H9 (cell line): Measurements from ENCODE around the gene KIAA0930. TPM values are rescaled to one million over a fixed set of nuclear protein-coding genes. Genes with fewer than 3 reads are reported as not detected.

ENCODE experiments used
- DNase-seq: peaks from one replicate; pipeline ENCODE4 v3.0.0-alpha.2; 2017
- H2AFZ ChIP-seq: one replicate; pipeline ENCODE4 v1.6.1; 2013; ENCODE audit warnings: mild to moderate bottlenecking, low read length, control low read depth, moderate library complexity
- H2AK5ac ChIP-seq: 2 replicates; pipeline ENCODE4 v1.6.1; 2013; ENCODE audit warnings: low read length, control low read depth, mixed read lengths; ENCODE audit not compliant: insufficient read length
- H2BK120ac ChIP-seq: one replicate; pipeline ENCODE4 v1.6.1; 2013; ENCODE audit warnings: low read depth, mild to moderate bottlenecking, low read length, control low read depth, inconsistent platforms; ENCODE audit not compliant: poor library complexity, severe bottlenecking
- H2BK12ac ChIP-seq: 2 replicates; pipeline ENCODE4 v1.6.1; 2013; ENCODE audit warnings: low read length, control low read depth, mixed read lengths, low read depth; ENCODE audit not compliant: insufficient read length
- H2BK15ac ChIP-seq: 2 replicates; pipeline ENCODE4 v1.6.1; 2013; ENCODE audit warnings: low read depth, low read length, control low read depth
- H2BK20ac ChIP-seq: one replicate; pipeline ENCODE4 v1.6.1; 2013; ENCODE audit warnings: low read depth, mild to moderate bottlenecking, low read length, control low read depth, inconsistent platforms; ENCODE audit not compliant: poor library complexity, severe bottlenecking
- H2BK5ac ChIP-seq: 2 replicates; pipeline ENCODE4 v1.6.1; 2013; ENCODE audit warnings: low read length, control low read depth, mixed read lengths; ENCODE audit not compliant: insufficient read length
- H3K14ac ChIP-seq: 2 replicates; pipeline ENCODE4 v1.6.1; 2013; ENCODE audit warnings: low read length, control low read depth; ENCODE audit not compliant: insufficient read depth
- H3K18ac ChIP-seq: 2 replicates; pipeline ENCODE4 v1.6.1; 2013; ENCODE audit warnings: low read depth, mild to moderate bottlenecking, mixed read lengths, low read length, control low read depth; ENCODE audit not compliant: insufficient read length
- H3K23ac ChIP-seq: 2 replicates; pipeline ENCODE4 v1.6.1; 2013; ENCODE audit warnings: low read length, control low read depth, mixed read lengths, low read depth; ENCODE audit not compliant: insufficient read length
- H3K23me2 ChIP-seq: 2 replicates; pipeline ENCODE4 v1.6.1; 2013; ENCODE audit warnings: low read depth, mild to moderate bottlenecking, mixed read lengths, low read length, control low read depth; ENCODE audit not compliant: insufficient read length, poor library complexity, severe bottlenecking
- H3K27ac ChIP-seq: 2 replicates; pipeline ENCODE4 v1.5.1; 2013; ENCODE audit warnings: low read length, control low read depth, mixed read lengths, low read depth; ENCODE audit not compliant: insufficient read length
- H3K27me3 ChIP-seq: 2 replicates; pipeline ENCODE4 v1.6.1; 2013; ENCODE audit warnings: low read length, control low read depth, inconsistent platforms; ENCODE audit not compliant: insufficient read depth
- H3K4ac ChIP-seq: 2 replicates; pipeline ENCODE4 v1.6.1; 2013; ENCODE audit warnings: low read depth, mild to moderate bottlenecking, control low read depth, inconsistent platforms, low read length, moderate library complexity
- H3K4me1 ChIP-seq: 2 replicates; pipeline ENCODE4 v1.6.1; 2013; ENCODE audit warnings: low read length, control low read depth, inconsistent platforms; ENCODE audit not compliant: insufficient read depth
- H3K4me2 ChIP-seq: 2 replicates; pipeline ENCODE4 v1.6.1; 2013; ENCODE audit warnings: low read length, control low read depth, mixed read lengths; ENCODE audit not compliant: insufficient read length, insufficient read depth
- H3K56ac ChIP-seq: 2 replicates; pipeline ENCODE4 v1.6.1; 2013; ENCODE audit warnings: low read depth, mild to moderate bottlenecking, mixed read lengths, low read length, control low read depth; ENCODE audit not compliant: insufficient read length
- H3K79me1 ChIP-seq: 2 replicates; pipeline ENCODE4 v1.6.1; 2013; ENCODE audit warnings: low read depth, mild to moderate bottlenecking, moderate library complexity, low read length, control low read depth, inconsistent platforms; ENCODE audit not compliant: insufficient read depth, poor library complexity, severe bottlenecking
- H3K79me2 ChIP-seq: 2 replicates; pipeline ENCODE4 v1.6.1; 2013; ENCODE audit warnings: low read length, control low read depth, inconsistent platforms; ENCODE audit not compliant: insufficient read depth
- H3K9ac ChIP-seq: 2 replicates; pipeline ENCODE4 v1.6.1; 2013; ENCODE audit warnings: low read length, control low read depth, mixed read lengths; ENCODE audit not compliant: insufficient read length; ENCODE audit errors: extremely low read depth
- H3K9me3 ChIP-seq: one replicate; pipeline ENCODE4 v1.6.1; 2013; ENCODE audit warnings: low read depth, low read length, inconsistent platforms; ENCODE audit not compliant: control insufficient read depth
- H3T11ph ChIP-seq: one replicate; pipeline ENCODE4 v1.6.1; 2013; ENCODE audit warnings: mild to moderate bottlenecking, low read length, control low read depth, inconsistent platforms
- H4K20me1 ChIP-seq: one replicate; pipeline ENCODE4 v1.6.1; 2013; ENCODE audit not compliant: control insufficient read depth, insufficient read length, insufficient read depth
- H4K5ac ChIP-seq: 2 replicates; pipeline ENCODE4 v1.6.1; 2013; ENCODE audit warnings: low read depth, mild to moderate bottlenecking, mixed read lengths, low read length, control low read depth; ENCODE audit not compliant: insufficient read length
- H4K8ac ChIP-seq: replicated peaks from 2 replicates; pipeline ENCODE4 v1.6.1; 2013; ENCODE audit warnings: low read length, control low read depth, mixed read lengths, low read depth; ENCODE audit not compliant: insufficient read length
- H4K91ac ChIP-seq: 2 replicates; pipeline ENCODE4 v1.6.1; 2013; ENCODE audit warnings: low read depth, mild to moderate bottlenecking, moderate library complexity, mixed read lengths, low read length, control low read depth; ENCODE audit not compliant: insufficient read length
- H3K27ac Mint-ChIP-seq, 3 experiments: 2 replicates in 2 of 3; 3 replicates in 1 of 3; pipeline ENCODE4 v1.8.0; 2020 to 2021; ENCODE audit warnings: mixed read lengths in 3 of 3, mild to moderate bottlenecking in 1 of 3, moderate library complexity in 1 of 3
- H3K27me3 Mint-ChIP-seq: 2 replicates; pipeline ENCODE4 v1.8.0; 2021; ENCODE audit warnings: low read depth, mild to moderate bottlenecking, moderate library complexity, mixed read lengths
- H3K36me3 Mint-ChIP-seq, 3 experiments: 2 replicates in 2 of 3; 3 replicates in 1 of 3; pipeline ENCODE4 v1.8.0; 2020 to 2021; ENCODE audit warnings: low read depth in 3 of 3, mixed read lengths in 3 of 3; ENCODE audit not compliant: insufficient read depth in 1 of 3
- H3K4me1 Mint-ChIP-seq, 2 experiments: 2 replicates each; pipeline ENCODE4 v1.8.0; 2020; ENCODE audit warnings: mixed read lengths in 2 of 2
- H3K4me3 Mint-ChIP-seq, 2 experiments: 2 replicates in 1 of 2; 3 replicates in 1 of 2; pipeline ENCODE4 v1.8.0; 2020 to 2021; ENCODE audit warnings: mild to moderate bottlenecking in 2 of 2, mixed read lengths in 2 of 2, moderate library complexity in 1 of 2
- H3K9me3 Mint-ChIP-seq, 2 experiments: 2 replicates in 1 of 2; 3 replicates in 1 of 2; pipeline ENCODE4 v1.8.0; 2020; ENCODE audit warnings: mild to moderate bottlenecking in 2 of 2, mixed read lengths in 2 of 2, moderate library complexity in 1 of 2
- CTCF ChIP-seq: fragments of 200-600 bp; sonication (generic); conservative IDR thresholded peaks from 3 replicates; pipeline ENCODE4 v1.8.0; 2021; ENCODE audit warnings: antibody characterized with exemption, mild to moderate bottlenecking
- WGBS: extraction: QIAGEN DNeasy Blood & Tissue Kit; methylation state at CpG from one replicate; pipeline ENCODE4 v1.1.7; 2013; ENCODE audit warnings: missing lambda C conversion rate, low lambda C conversion rate, mixed read lengths; ENCODE audit not compliant: insufficient read length; ENCODE audit errors: extremely low coverage; 5-methylcytosine and 5-hydroxymethylcytosine counted together
- total RNA-seq: library from RNA; stranded (reverse); gene quantifications from 2 replicates; pipeline ENCODE4 v1.2.1, GENCODE V29; 2021

KIAA0930 gene
- total RNA-seq, 1 experiment from 2014 or later = 46.2 TPM

DNA sequence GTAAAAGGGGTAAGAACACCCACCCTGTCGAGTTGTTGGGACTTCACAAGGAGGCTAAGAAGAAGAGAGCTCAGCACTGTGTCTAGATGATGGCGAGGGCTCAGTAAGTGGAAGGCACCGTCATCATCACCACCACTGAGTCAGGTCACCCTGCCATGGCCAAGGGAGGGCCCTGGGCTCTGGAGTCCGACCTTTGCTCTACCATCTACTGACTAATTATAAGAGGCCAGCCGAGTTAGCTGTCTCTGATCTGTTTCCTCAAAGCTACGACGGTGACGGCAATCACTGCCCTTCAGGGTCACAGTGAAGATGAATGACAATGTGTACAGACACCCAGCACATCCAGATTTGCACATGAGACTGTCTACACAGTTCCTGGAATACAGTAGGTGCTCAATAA lies 29.3 kb downstream of the KIAA0930 start:
- Histone ChIP-seq H4K8ac (no peak overlapping the region), H4K5ac (no peak overlapping the region), H2BK12ac (no peak overlapping the region), H3K14ac (no peak overlapping the region), H3K9ac (no peak overlapping the region), H3T11ph (no peak overlapping the region), H3K23me2 (no peaks in the 10 kb centered on the region), H3K23ac (no peak overlapping the region), H3K18ac (no peak overlapping the region), H2AFZ (no peak overlapping the region), H3K27me3 (no peaks in the 10 kb centered on the region), H4K20me1 (no peaks in the 10 kb centered on the region), H3K9me3 (no peaks in the 10 kb centered on the region), H2BK120ac (no peak overlapping the region), H3K4me1 (0 out of 2 replicates have a peak, but pooled peaks cover 2% of the 10 kb centered on the region), H3K79me2 (no peaks in the 10 kb centered on the region; the same call in 1 of the 2 replicates), H2BK15ac (no peak overlapping the region), H2AK5ac (no peak overlapping the region), H3K79me1 (no peaks in the 10 kb centered on the region), H2BK20ac (no peak overlapping the region), H3K56ac (no peak overlapping the region), H3K4me2 (no peak overlapping the region), H2BK5ac (no peak overlapping the region), H3K4ac (no peak overlapping the region), H3K27ac (no peak overlapping the region), H4K91ac (no peak overlapping the region)
- no peaks in the 10 kb centered on the region; the same call in none of the 2 replicates for H3K27me3 Mint-ChIP-seq
- H3K4me1 Mint-ChIP-seq = peaks cover 17 to 46% of the 10 kb centered on the region in 2 experiments
- no peak for DNase-seq
- H3K36me3 Mint-ChIP-seq = peaks cover 0 to 15% (median 3%) of the 10 kb centered on the region in 3 experiments; a peak in 6 of 7 replicates
- peak overlapping the region in 2 of 3 experiments; percentile 14 to 46; a peak in 2 of 7 replicates for H3K27ac Mint-ChIP-seq
- WGBS = no CpG with 5 or more reads among the region's 8 CpGs
- H3K4me3 Mint-ChIP-seq = no peak overlapping the region
- no peak for TF ChIP-seq CTCF
- no peaks in the 10 kb centered on the region for H3K9me3 Mint-ChIP-seq
